HFF-Myc (cell line): Measurements from ENCODE around the gene SCMH1.
A peak's percentile ranks its signal among the peaks of the same experiment; 100 is the strongest.

Experiments used
- DNase-seq: peaks from one replicate; pipeline ENCODE4 v3.0.0-alpha.2; 2011; ENCODE audit warnings: low read depth; ENCODE audit errors: extremely low read depth
- H3K4me3 ChIP-seq: replicated peaks from 2 replicates; pipeline ENCODE4 v1.5.1; 2011; ENCODE audit warnings: low read depth, mild to moderate bottlenecking, control low read depth, low read length
- CTCF ChIP-seq: IDR thresholded peaks from 2 replicates; pipeline ENCODE4 v1.5.1; 2012; ENCODE audit warnings: mild to moderate bottlenecking, low read depth, low read length, control low read depth; ENCODE audit errors: missing control alignments

SCMH1 gene

GRCh38 chr1:41282679-41283317 lies 40.7 kb upstream of the SCMH1 start:
- H3K4me3 ChIP-seq, result no peak overlapping the region
- peak; percentile 90 for TF ChIP-seq CTCF
- DNase-seq, result no peak

- DNase-seq, result no peak
- TF ChIP-seq CTCF, result no peak
- no peak overlapping the region for H3K4me3 ChIP-seq
Observed at GRCh38 chr1:41281334-41281733, 39.2 kb upstream of the SCMH1 start.

GRCh38 chr1:41280202-41281032 lies 38.3 kb upstream of the SCMH1 start:
- no peak for DNase-seq
- no peak for TF ChIP-seq CTCF

GRCh38 chr1:41278076-41278475 lies 36.0 kb upstream of the SCMH1 start:
- no peak for TF ChIP-seq CTCF

More at GRCh38 chr1:41280202-41281032, 38.3 kb upstream of the SCMH1 start:
- H3K4me3 ChIP-seq, result no peak overlapping the region

GRCh38 chr1:41277371-41277975 lies 35.4 kb upstream of the SCMH1 start:
- DNase-seq, result no peak
- H3K4me3 ChIP-seq, result no peak overlapping the region
- TF ChIP-seq CTCF, result no peak

More at GRCh38 chr1:41278076-41278475, 36.0 kb upstream of the SCMH1 start:
- no peak for DNase-seq
- H3K4me3 ChIP-seq, result no peak overlapping the region

- no peak for DNase-seq
- no peak overlapping the region for H3K4me3 ChIP-seq
- TF ChIP-seq CTCF, result no peak
Observed at GRCh38 chr1:41275831-41276230, 33.7 kb upstream of the SCMH1 start.
